GM12878 (cell line): ENCODE results near the gene ADAMTS7. TPM values are rescaled to one million over a fixed set of nuclear protein-coding genes. Genes with fewer than 3 reads are reported as not detected.
"Not testable (repeated sequence)": the region's sequence is repeated elsewhere in the genome, so short reads cannot be mapped to it uniquely, and the experiment has no call there.

Source experiments
- ATAC-seq: fragments of 200-7000 bp; cut with Tn5 transposase; 3 replicates; pipeline ENCODE4 v1.9.1; 2020; ENCODE audit warnings: mild to moderate bottlenecking, moderate library complexity
- BruUV-seq: library from RNA; stranded (reverse); fragments of 400-500 nt; replicated peaks from 2 replicates; lab custom pipeline; 2021; lab: Mats Ljungman, UMichigan
- CTCF ChIA-PET: fragments of 300-600 bp; sonication (Branson Sonifier 250); formaldehyde crosslinking; extraction: SDS; loops from one replicate; lab custom pipeline; 2021; ENCODE audit warnings: inconsistent platforms; lab: Yijun Ruan, JAX
- POLR2A ChIA-PET: fragments of 350-600 bp; formaldehyde crosslinking; extraction: SDS; loops from one replicate; lab custom pipeline; 2021; ENCODE audit warnings: inconsistent platforms; lab: Charles Lee
- RAD21 ChIA-PET: fragments of 300-600 bp; sonication (Branson Sonifier 250); formaldehyde crosslinking; loops from one replicate; lab custom pipeline; 2023; ENCODE audit warnings: antibody characterized with exemption; ENCODE audit not compliant: unreplicated experiment; lab: Charles Lee
- SMC1A ChIA-PET: fragments of 300-600 bp; sonication (Branson Sonifier 250); formaldehyde crosslinking; loops from one replicate; lab custom pipeline; 2023; ENCODE audit not compliant: unreplicated experiment, uncharacterized antibody; lab: Charles Lee
- DNase-seq: peaks from one replicate; pipeline ENCODE4 v3.0.0-alpha.2; 2011; ENCODE audit warnings: low read depth, low spot score
- FAIRE-seq: peaks from 3 replicates; lab custom pipeline; 2011; peaks lifted over from hg19 to GRCh38; lab: Jason Lieb, UNC
- H2AFZ ChIP-seq: 2 replicates; pipeline ENCODE4 v1.6.0; 2011; ENCODE audit warnings: low read depth, low read length, control low read depth; ENCODE audit not compliant: control insufficient read depth
- H3K27ac ChIP-seq: 2 replicates; pipeline ENCODE4 v1.5.1; 2011; ENCODE audit warnings: control low read depth; ENCODE audit not compliant: control insufficient read depth, insufficient read depth
- H3K27me3 ChIP-seq, 2 experiments: replicated peaks in 1 of 2; 2 replicates each; pipeline versions ENCODE4 v1.6.0 to v1.6.1; 2011; ENCODE audit warnings: low read length in 1 of 2; ENCODE audit not compliant: control insufficient read depth in 2 of 2, insufficient read depth in 2 of 2
- H3K36me3 ChIP-seq, 2 experiments: 2 replicates each; pipeline ENCODE4 v1.5.1; 2011; ENCODE audit warnings: low read length in 1 of 2; ENCODE audit not compliant: control insufficient read depth in 2 of 2, insufficient read depth in 2 of 2
- H3K4me1 ChIP-seq: 2 replicates; pipeline ENCODE4 v1.6.1; 2011; ENCODE audit warnings: mild to moderate bottlenecking, low read length, moderate library complexity, mixed read lengths; ENCODE audit not compliant: control insufficient read depth, insufficient read depth
- H3K4me2 ChIP-seq: 2 replicates; pipeline ENCODE4 v1.6.0; 2011; ENCODE audit warnings: control low read depth; ENCODE audit not compliant: control insufficient read depth, insufficient read depth
- H3K4me3 ChIP-seq: fragments of 200-600 bp; sonication (generic); 2 replicates; pipeline ENCODE4 v1.5.1; 2016
- H3K79me2 ChIP-seq: 2 replicates; pipeline ENCODE4 v1.6.0; 2011; ENCODE audit warnings: low read length; ENCODE audit not compliant: control insufficient read depth, insufficient read depth
- H3K9ac ChIP-seq: 2 replicates; pipeline ENCODE4 v1.8.0; 2011; ENCODE audit warnings: low read length, control low read depth, mixed read lengths; ENCODE audit not compliant: control insufficient read depth, insufficient read depth
- H3K9me3 ChIP-seq: replicated peaks from 3 replicates; pipeline ENCODE4 v1.5.1; 2011; ENCODE audit warnings: mild to moderate bottlenecking, low read length; ENCODE audit not compliant: control insufficient read depth, insufficient read depth
- H4K20me1 ChIP-seq: 2 replicates; pipeline ENCODE4 v1.6.0; 2011; ENCODE audit not compliant: control insufficient read depth, insufficient read depth
- CBFB ChIP-seq: IDR thresholded peaks from 2 replicates; pipeline ENCODE4 v1.6.1; 2016; ENCODE audit warnings: antibody characterized with exemption, low read depth
- GABPA ChIP-seq: IDR thresholded peaks from 2 replicates; pipeline ENCODE4 v1.6.1; 2014; ENCODE audit warnings: antibody characterized with exemption, low read depth, mild to moderate bottlenecking, inconsistent platforms
- TARDBP ChIP-seq: IDR thresholded peaks from 2 replicates; pipeline ENCODE4 v1.6.1; 2016; ENCODE audit warnings: borderline replicate concordance
- ZBTB33 ChIP-seq: fragments of 450-650 bp; IDR thresholded peaks from 2 replicates; pipeline ENCODE4 v1.6.1; 2017; ENCODE audit warnings: mild to moderate bottlenecking
- WGBS: methylation state at CpG from one replicate; pipeline ENCODE4 v1.1.6; 2016; ENCODE audit warnings: low lambda C conversion rate; ENCODE audit not compliant: insufficient replicate concordance, insufficient coverage; ENCODE audit errors: missing lambda C conversion rate; 5-methylcytosine and 5-hydroxymethylcytosine counted together
- in situ Hi-C: fragments of 300-500 bp; cut with MboI; formaldehyde crosslinking; loops from 9 replicates; pipeline ENCODE4 v1.14.3; 2018; ENCODE audit warnings: mixed read lengths
- intact Hi-C: fragments of 100-400 bp; cut with micrococcal nuclease; formaldehyde crosslinking; loops from one replicate; pipeline ENCODE4 v1.14.2; 2022; ENCODE audit not compliant: unreplicated experiment
- polyA plus RNA-seq, 11 experiments: library from polyadenylated mRNA; depleted of rRNA in 4 of 11; unstranded in 6 of 11; stranded (reverse) in 5 of 11; fragments of >200 nt; fragmentation: Nextera tagmentation in 4 of 11; fragmentation: Illumina TruSeq in 1 of 11; extraction: Ambion mirVana in 4 of 11; extraction: Trizol in 1 of 11; gene quantifications; 1 replicate in 1 of 11; 2 replicates in 10 of 11; pipeline versions ENCODE4 v1.2.1 to v1.2.3, GENCODE V29; 2011 to 2016; ENCODE audit warnings: inconsistent platforms in 2 of 11, missing spikeins in 2 of 11, low read depth in 1 of 11
- total RNA-seq, 4 experiments: library from RNA; depleted of rRNA in 3 of 4; stranded (reverse); fragments of >200 nt in 3 of 4; fragmentation: Illumina TruSeq in 1 of 4; extraction: Trizol in 1 of 4; gene quantifications; 2 replicates each; pipeline versions ENCODE4 v1.2.1 to v1.2.3, GENCODE V29; 2013 to 2021

The ADAMTS7 gene
- total and polyA plus RNA-seq, 10 of the 15 experiments (the other 5 are each of a cell fraction or from before 2014, with no cell fraction given): 0.03 to 0.28 (median 0.06) TPM; not detected in 6

DNA sequence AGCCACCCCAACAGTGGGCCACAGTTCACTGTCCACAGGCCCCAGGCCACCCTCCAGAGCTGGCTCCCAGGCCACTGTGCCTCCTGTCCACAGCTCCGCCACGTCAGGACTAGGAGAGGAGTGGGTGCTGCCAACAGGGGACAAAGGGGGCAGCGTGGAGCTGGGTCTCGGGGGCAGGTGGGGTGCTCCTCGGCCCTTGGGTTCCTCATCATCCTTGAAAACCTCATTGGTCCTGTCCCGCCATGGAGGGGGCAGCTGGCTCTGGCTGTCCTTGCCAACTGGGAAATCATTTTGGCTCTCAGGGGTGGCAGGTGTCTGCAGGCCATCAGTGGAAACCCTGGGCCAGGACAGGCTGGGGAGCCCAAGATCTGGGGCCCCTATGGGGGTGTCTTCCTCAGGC, 45.2 kb downstream of the ADAMTS7 start:
- Histone ChIP-seq H3K79me2 (no peaks in the 10 kb centered on the region), H3K27me3 (no peaks in the 10 kb centered on the region), H3K4me1 (peaks cover 10% of the 10 kb centered on the region), H3K36me3 (no peaks in the 10 kb centered on the region; a peak in 1 of 4 replicates), H2AFZ (no peak overlapping the region), H4K20me1 (no peaks in the 10 kb centered on the region), H3K4me3 (no peak overlapping the region), H3K9me3 (no peaks in the 10 kb centered on the region), H3K9ac (no peak overlapping the region), H3K27ac (no peak overlapping the region)
- intact Hi-C loops (no loop called here), in situ Hi-C loops (no loop called here)
- CTCF ChIA-PET: no interaction called here
- POLR2A ChIA-PET: no interaction called here
- 62% methylated on average over 6 of the region's 6 CpGs for WGBS
- no peak for ATAC-seq
- no peak for DNase-seq
- SMC1A ChIA-PET: no interaction called here
- no peak for TF ChIP-seq GABPA
- TF ChIP-seq TARDBP: no peak
- TF ChIP-seq ZBTB33: no peak
- TF ChIP-seq CBFB: no peak
- TF ChIP-seq, all 136 proteins: peak for 0
- H3K4me2 ChIP-seq: no peak overlapping the region
- RAD21 ChIA-PET: no interaction called here
- no peak for FAIRE-seq
- BruUV-seq: no TSS peak

GRCh38 chr15:78765154-78765860, 46.0 kb downstream of the ADAMTS7 start:
- H3K4me1 ChIP-seq: peaks cover 17% of the 10 kb centered on the region
- H3K9ac ChIP-seq, FAIRE-seq, H3K9me3 ChIP-seq, intact Hi-C loops, H3K4me3 ChIP-seq, H2AFZ ChIP-seq, ATAC-seq, SMC1A ChIA-PET, BruUV-seq, H3K36me3 ChIP-seq, H3K79me2 ChIP-seq, H3K4me2 ChIP-seq, H3K27me3 ChIP-seq, in situ Hi-C loops, H4K20me1 ChIP-seq, RAD21 ChIA-PET, CTCF ChIA-PET, H3K27ac ChIP-seq, DNase-seq, POLR2A ChIA-PET: not testable (repeated sequence)
- WGBS: 57% methylated on average over 17 of the region's 18 CpGs

- H3K79me2 ChIP-seq, SMC1A ChIA-PET, H3K9me3 ChIP-seq, RAD21 ChIA-PET, ATAC-seq, in situ Hi-C loops, H3K36me3 ChIP-seq, H3K4me3 ChIP-seq, H2AFZ ChIP-seq, H3K4me2 ChIP-seq, FAIRE-seq, POLR2A ChIA-PET, CTCF ChIA-PET, H3K9ac ChIP-seq, intact Hi-C loops, H3K27ac ChIP-seq, H3K27me3 ChIP-seq, H4K20me1 ChIP-seq, DNase-seq, BruUV-seq: not testable (repeated sequence)
- H3K4me1 ChIP-seq: peaks cover 22% of the 10 kb centered on the region
- WGBS: 82% methylated on average over 25 of the region's 28 CpGs
Measured at GRCh38 chr15:78764340-78765153, 46.7 kb downstream of the ADAMTS7 start.
